Stimulated activated CD4-positive, alpha-beta T cell treated with anti-CD3 and anti-CD28 coated beads, Interleukin-1b, Interleukin-23, amount 100 ng/mL, for 48 hours (primary cell): Measurements from ENCODE around the gene PBXIP1.
"Not testable (repeated sequence)": the region's sequence is repeated elsewhere in the genome, so short reads cannot be mapped to it uniquely, and the experiment has no call there.

Source experiments
- DNase-seq: peaks from one replicate; pipeline ENCODE4 v3.0.0-alpha.2; 2020

PBXIP1 gene

GRCh38 chr1:154935749-154936554 is 19.9 kb downstream of the PBXIP1 start:
- no peak for DNase-seq

DNA sequence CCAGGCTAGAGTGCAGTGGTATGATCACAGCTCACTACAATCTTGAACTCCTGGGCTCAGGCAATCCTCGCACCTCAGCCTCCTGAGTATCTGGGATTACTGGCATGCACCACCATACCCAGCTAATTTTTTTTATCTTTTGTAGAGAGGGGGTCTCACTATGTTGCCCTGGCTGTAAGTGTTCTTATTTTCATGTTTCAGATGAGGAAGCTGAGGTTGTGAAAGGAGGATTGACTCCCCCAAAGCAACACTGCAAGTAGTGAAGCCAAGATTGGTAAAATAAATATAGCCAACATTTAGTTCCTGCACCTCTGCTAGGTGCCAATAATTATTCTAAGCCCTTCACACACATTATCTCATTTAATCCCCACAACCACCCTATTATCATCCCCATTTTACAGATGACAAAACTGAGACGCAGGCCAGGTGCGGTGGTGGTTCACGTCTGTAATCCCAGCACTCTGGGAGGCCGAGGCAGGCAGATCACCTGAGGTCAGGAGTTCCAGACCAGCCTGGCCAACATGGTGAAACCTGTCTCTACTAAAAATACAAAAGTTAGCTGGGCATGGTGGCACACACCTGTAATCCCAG is 21.4 kb downstream of the PBXIP1 start:
- no peak for DNase-seq

DNA sequence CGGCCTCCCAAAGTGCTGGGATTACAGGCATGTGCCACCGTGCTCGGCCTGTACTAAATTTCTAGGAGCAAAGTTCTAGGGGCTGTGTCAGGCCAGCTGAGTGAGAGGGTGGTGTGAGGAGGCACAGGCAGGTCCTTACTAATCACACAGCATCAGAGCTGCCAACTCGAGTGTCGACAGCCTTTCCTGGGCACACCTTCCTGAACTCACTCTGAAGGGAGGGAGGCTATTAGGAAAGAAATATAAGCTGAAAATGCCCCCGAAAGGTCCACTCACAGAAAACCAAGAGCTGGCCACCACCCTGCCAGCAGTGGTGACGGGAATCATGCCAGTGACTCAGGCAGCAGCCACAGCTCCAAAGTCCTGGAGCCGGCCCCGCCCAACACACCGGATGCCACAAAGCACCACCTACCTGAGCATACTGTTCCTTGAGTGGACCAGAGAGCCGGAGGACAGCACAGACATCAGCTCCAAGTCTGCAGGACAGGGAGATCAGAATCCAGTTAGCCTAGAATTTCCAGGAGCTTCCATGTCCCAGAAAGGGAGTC is 23.9 kb downstream of the PBXIP1 start:
- DNase-seq, result no peak

DNA sequence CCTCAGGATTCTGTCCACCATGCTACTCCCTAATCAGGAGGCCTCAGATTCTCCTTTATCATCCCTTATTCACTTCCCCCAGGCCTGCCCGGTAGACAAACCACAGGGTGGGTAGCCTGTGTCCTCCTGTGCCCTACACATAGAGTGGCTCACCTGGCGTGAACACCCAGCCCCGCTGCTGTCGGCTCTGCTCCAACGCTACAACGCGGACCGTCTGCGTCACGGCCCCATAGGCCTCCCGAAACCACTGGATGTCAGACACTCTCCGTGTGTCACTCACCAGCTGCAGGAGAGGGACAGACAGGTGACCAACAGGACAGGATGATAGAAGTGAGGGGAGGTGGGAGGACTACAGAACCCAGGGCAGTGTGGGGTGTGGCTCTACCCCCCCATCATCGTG is 29.7 kb downstream of the PBXIP1 start:
- DNase-seq, result no peak

GRCh38 chr1:154925335-154926170 is 30.3 kb downstream of the PBXIP1 start:
- no peak for DNase-seq

- DNase-seq, result no peak
These were observed 32.2 kb downstream of the PBXIP1 start for GRCh38 chr1:154923695-154924094.

DNA sequence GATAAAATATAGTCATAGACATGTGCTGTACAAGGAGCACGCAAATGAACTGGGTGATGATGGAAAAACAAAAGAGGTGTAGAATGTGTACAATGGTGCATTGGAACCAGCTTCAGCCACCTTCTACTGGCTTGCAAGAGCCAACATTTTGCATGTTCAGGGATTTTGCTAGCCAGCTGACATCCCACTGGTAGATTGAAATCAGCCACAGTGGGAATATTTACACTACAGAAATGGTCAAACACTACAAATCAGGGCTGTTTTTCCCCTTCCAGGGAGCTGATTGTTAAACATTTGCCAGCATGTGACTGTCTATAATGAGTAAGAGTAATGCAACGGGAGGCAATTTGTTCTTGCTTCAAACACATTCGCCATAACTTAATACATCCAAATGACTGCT is 42.6 kb downstream of the PBXIP1 start:
- no peak for DNase-seq

GRCh38 chr1:154912755-154913154 is 43.1 kb downstream of the PBXIP1 start:
- DNase-seq, result no peak

DNA sequence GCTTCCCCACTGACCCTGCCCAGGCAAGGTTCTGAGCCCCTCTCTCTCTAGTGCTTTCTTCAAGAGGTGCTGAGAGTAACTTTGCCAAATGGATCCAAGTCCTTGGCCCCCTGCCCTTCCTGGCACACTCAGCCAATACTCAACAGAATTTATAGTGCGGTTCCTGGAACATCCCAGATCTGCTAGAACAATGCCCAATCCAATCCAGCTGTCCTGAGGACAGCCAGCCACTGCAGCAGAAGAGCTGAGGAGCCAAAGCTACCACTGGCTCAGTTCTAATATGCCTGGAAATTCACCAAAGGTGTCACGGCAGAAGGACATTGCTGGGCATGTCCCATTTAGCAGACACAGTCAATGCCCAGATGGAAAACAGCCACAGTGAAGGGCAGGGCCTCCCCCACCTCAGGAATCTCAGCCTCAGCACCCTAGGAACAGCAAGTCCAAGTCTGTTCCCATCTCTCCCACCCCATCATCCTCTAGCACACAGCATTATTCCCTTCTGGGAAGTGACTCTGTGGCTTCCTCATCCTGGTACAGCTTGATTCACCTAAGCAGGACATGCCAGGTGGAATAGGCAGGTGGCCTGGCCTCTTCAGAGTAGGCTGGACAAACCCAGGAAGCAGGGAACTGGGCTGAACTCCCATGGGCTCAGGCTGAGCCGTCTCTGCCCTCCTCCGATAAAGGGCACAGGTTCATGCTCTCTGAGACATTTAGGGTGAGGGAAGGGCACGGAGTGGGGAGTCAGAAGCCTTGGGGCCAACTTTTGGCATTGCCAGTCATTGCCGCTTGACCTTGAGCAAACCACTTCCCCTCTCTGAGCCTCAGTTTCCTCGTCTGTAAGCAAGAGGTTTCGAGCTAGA is 44.0 kb downstream of the PBXIP1 start:
- no peak for DNase-seq

DNA sequence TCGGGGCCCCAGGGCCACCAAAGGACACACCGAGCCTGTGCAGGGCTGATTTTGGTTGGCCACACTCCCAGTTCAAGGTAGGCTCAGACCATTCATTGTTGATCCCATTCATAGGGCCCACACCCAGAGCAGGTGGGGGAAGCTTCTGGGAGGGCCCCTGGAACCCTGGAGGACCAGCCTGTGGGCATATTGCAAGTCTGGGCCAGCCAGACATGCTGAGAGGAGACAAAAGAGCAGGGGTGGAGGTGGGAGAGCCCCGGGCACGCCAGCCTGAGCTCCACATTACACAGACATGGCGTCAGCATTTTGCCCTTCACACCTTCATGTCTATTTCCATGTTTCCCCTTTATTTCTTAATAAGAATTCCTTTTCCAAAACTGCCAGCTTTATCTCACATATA is 45.0 kb downstream of the PBXIP1 start:
- no peak for DNase-seq

DNA sequence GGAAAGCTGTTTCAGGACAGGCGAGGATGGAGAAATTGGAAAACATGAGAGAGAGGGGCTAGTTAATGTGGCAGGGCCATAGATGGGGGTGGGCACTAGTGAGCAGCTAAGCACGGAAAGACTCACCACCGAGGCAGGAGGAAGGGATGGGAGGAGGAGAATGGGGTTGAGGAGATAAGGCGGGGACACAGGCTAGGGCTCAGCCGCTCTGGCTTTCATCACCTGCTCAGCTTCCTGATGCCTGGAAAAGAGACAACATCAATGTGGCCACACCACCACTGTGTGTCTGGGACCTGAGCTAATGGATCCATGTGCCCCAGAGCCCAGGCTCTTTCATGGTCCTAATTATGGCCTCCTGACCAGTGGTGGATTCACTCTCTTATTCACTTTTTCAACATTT is 47.0 kb downstream of the PBXIP1 start:
- no peak for DNase-seq

DNA sequence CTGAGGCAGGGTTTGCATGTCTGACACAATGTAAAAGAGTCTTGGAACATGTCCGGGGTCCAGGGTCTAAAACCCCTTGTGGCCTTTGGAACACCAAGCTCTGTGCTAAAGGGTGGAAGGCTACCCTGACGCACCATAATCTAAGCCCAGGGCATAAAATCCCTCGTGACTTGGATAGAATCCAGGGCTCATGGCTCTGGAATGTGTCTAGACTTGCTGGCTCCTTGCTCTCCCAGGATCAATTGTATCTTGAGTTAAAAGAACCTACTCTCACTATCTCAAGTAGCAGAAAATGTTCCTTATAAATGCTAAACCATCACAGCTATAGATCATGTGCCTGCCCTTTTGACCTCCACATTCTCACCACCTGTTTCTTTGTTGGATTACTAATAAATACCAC is 47.8 kb downstream of the PBXIP1 start:
- not testable (repeated sequence) for DNase-seq

- no peak for DNase-seq
These were observed 49.2 kb downstream of the PBXIP1 start for GRCh38 chr1:154906621-154907081.

DNA sequence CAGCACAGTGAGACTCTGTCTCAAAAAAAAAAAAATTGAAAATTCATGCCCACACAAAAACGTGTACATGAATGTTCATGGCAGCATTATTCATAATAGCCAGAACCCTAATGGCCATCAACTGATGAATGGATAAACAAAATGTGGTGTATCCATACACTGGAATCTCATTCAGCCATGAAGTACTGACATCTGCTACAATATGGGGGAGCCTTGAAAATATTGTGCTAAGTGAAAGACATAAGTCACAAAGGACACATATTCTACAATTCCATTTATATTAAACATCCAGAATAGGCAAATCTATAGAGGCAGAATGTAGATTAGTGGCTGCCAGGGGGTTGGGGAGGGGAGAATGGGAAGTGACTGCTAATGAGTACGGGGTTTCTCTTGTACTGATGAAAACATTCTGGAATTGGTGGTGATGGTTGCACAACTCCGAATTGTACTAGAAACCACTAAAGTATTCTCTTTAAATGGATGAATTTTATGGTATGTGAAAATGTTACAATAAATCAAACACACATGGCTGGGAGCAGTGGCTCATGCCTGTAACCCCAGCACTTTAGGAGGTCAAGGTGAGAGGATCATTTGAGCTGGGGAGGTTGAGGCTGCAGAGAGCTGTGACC is 52.8 kb downstream of the PBXIP1 start:
- DNase-seq, result no peak

- DNase-seq, result no peak
These were observed 54.3 kb downstream of the PBXIP1 start for GRCh38 chr1:154901591-154901990.

DNA sequence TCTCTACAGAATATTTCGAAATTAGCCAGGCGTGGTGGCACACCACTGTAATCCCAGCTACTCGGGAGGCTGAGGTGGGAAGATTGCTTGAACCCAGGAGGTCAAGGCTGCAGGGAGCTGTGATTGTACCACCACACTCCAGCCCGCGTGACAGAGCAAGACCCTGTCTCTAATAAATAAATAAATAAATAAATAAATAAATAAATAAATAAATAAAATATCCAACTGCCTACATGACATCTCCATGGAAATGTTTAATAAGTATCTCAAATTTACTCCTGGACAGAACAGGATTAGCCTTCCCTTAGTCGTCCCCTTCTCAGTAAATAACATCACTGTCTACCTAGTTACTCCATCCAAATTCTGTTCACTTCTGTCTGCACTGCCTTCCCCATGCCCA is 56.9 kb downstream of the PBXIP1 start:
- DNase-seq, result no peak

DNA sequence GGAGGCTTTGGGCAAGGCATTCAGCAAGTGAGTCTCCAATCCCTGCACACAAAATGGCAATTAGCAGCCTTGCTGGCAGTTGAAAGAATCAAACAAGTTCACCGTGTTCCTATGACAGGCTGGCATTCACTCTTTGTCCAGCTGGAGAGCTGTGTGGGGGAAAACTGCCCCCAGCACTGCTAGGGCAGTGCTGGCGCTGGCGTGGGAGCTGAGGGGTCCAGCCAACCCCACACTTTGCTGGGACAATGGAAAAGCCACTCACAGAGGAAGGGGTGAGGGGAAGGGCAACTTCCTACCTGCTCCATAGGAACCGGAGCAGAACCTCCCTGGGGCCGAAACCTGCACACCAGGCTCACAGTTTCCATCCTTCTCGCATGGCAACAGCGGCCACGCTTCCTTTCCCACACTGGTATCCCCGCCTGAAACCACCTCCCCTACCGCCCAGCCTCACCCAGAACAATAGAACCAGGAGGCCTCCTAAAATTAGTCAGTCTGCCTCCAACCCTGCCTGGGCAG is 59.1 kb downstream of the PBXIP1 start:
- no peak for DNase-seq

DNA sequence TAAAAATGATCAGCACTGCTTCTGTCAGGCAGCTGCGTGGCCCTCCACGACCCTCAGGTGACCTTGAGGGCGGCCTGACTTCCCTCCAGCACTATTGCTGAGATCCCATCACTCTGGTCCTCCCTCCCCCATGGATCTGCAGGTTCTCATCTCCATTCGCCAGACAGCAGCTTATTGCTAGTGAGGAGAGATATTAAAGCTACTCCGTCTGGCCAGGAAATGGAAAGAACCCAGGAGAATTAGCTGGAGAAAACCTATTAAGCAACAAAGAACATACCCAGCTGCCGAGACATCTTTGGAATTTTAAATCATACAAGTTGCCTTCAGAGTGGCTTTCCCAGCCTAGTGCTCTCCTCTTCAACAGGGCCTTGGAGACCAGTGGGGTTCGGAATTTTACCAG is 60.1 kb downstream of the PBXIP1 start:
- DNase-seq, result no peak
